H1 (cell line): ENCODE measurements around the gene LRRFIP1. TPM values are rescaled to one million over a fixed set of nuclear protein-coding genes. Genes with fewer than 3 reads are reported as not detected.

Source experiments
- ATF3 ChIP-seq: IDR thresholded peaks from 2 replicates; pipeline ENCODE4 v1.6.1; 2011; ENCODE audit warnings: low read depth, mild to moderate bottlenecking, low read length; ENCODE audit not compliant: insufficient read depth
- CBX8 ChIP-seq: fragments of 300-800, 300-1000 bp; sonication (generic); IDR thresholded peaks from 2 replicates; pipeline ENCODE4 v1.7.1; 2016; ENCODE audit warnings: low read depth, low read length, borderline replicate concordance
- CHD7 ChIP-seq: fragments of 300-600 bp; sonication (generic); IDR thresholded peaks from 2 replicates; pipeline ENCODE4 v1.7.1; 2012; ENCODE audit warnings: low read length, moderate library complexity, mild to moderate bottlenecking, inconsistent platforms; ENCODE audit not compliant: insufficient replicate concordance
- EGR1 ChIP-seq: IDR thresholded peaks from 2 replicates; pipeline ENCODE4 v1.6.1; 2011; ENCODE audit warnings: low read depth, low read length, borderline replicate concordance
- EZH2 ChIP-seq: fragments of 200-600 bp; sonication (generic); IDR thresholded peaks from 2 replicates; pipeline ENCODE4 v1.7.1; 2012; ENCODE audit warnings: low read depth, mild to moderate bottlenecking, moderate library complexity, low read length, inconsistent platforms; ENCODE audit not compliant: severe bottlenecking
- JUND ChIP-seq: IDR thresholded peaks from 2 replicates; pipeline ENCODE4 v1.6.1; 2011; ENCODE audit warnings: mild to moderate bottlenecking, improper control_type of control experiment, low read length
- POLR2A ChIP-seq, 2 experiments: IDR thresholded peaks; 1 replicate in 1 of 2; 2 replicates in 1 of 2; pipeline ENCODE4 v1.6.1; 2011; ENCODE audit warnings: low read depth in 2 of 2, low read length in 2 of 2, mild to moderate bottlenecking in 2 of 2; ENCODE audit errors: control extremely low read depth in 1 of 2
- SIRT6 ChIP-seq: IDR thresholded peaks from one replicate; pipeline ENCODE4 v1.7.1; 2012; ENCODE audit warnings: low read length, inconsistent platforms
- TBP ChIP-seq: IDR thresholded peaks from 2 replicates; pipeline ENCODE4 v1.6.1; 2011; ENCODE audit warnings: low read depth, low read length, improper control_type of control experiment
- TEAD4 ChIP-seq: IDR thresholded peaks from 2 replicates; pipeline ENCODE4 v1.6.1; 2012; ENCODE audit warnings: low read depth, low read length, inconsistent platforms, mixed read lengths
- polyA plus RNA-seq, 7 experiments: library from polyadenylated mRNA; depleted of rRNA in 3 of 7; stranded (reverse) in 5 of 7; unstranded in 2 of 7; fragments of >200 nt in 5 of 7; fragments of 200-250 nt in 2 of 7; gene quantifications; 1 replicate in 5 of 7; 2 replicates in 1 of 7; 4 replicates in 1 of 7; pipeline versions ENCODE4 v1.2.1 to v1.2.3, GENCODE V29; 2011 to 2013; ENCODE audit warnings: missing spikeins in 2 of 7, mixed read lengths in 2 of 7
- total RNA-seq: library from RNA; stranded (reverse); fragmentation: NEBNext Ultra II Directional; extraction: Animal tissue kit (Norgen Biotek cat#: 25700); gene quantifications from 2 replicates; pipeline ENCODE4 v1.2.1, GENCODE V29; 2021

The LRRFIP1 gene
- total and polyA plus RNA-seq, 2 of the 8 experiments (the other 6 are each of a cell fraction or from before 2014, with no cell fraction given), result 12.1 to 75.8 TPM

GRCh38 chr2:237731663-237732062 is 104.3 kb downstream of the LRRFIP1 start (continued):
- TF ChIP-seq CHD7, result no peak
- TF ChIP-seq EZH2, result no peak
- no peak for TF ChIP-seq EGR1
- TF ChIP-seq POLR2A (IDR thresholded peaks at IDR 0.05; ENCODE audit: control extremely low read depth in 1 of 2, low read depth in 2 of 2, low read length in 2 of 2), result no peak
- TF ChIP-seq JUND, result no peak
- no peak for TF ChIP-seq SIRT6
- TF ChIP-seq CBX8, result no peak
- no peak for TF ChIP-seq TEAD4
- TF ChIP-seq ATF3, result no peak
- no peak for TF ChIP-seq TBP
- TF ChIP-seq, all 59 proteins: peak for 0
